ENCODE data around the gene FAM53B. TPM values are rescaled to one million over a fixed set of nuclear protein-coding genes. Genes with fewer than 3 reads are reported as not detected.
A peak's percentile ranks its signal among the peaks of the same experiment; 100 is the strongest.

The FAM53B gene
- total RNA-seq, 4 donors from 2014 or later: 72.7 to 92.1 (median 80.5) TPM

- Histone ChIP-seq H3K4me1 (peaks cover 15 to 96% (median 68%) of the 10 kb centered on the region in 4 donors), H3K36me3 (no peaks in the 10 kb centered on the region), H3K27me3 (no peaks in the 10 kb centered on the region), H3K4me3 (no peak overlapping the region), H3K9me3 (no peaks in the 10 kb centered on the region), H3K27ac (peak overlapping the region; percentile 1 to 92 (median 90))
- no peak for DNase-seq
- TF ChIP-seq, protein P1, sequence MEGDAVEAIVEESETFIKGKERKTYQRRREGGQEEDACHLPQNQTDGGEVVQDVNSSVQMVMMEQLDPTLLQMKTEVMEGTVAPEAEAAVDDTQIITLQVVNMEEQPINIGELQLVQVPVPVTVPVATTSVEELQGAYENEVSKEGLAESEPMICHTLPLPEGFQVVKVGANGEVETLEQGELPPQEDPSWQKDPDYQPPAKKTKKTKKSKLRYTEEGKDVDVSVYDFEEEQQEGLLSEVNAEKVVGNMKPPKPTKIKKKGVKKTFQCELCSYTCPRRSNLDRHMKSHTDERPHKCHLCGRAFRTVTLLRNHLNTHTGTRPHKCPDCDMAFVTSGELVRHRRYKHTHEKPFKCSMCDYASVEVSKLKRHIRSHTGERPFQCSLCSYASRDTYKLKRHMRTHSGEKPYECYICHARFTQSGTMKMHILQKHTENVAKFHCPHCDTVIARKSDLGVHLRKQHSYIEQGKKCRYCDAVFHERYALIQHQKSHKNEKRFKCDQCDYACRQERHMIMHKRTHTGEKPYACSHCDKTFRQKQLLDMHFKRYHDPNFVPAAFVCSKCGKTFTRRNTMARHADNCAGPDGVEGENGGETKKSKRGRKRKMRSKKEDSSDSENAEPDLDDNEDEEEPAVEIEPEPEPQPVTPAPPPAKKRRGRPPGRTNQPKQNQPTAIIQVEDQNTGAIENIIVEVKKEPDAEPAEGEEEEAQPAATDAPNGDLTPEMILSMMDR (IDR thresholded peaks at IDR 0.05): no peak
- TF ChIP-seq POLR2A (IDR thresholded peaks at IDR 0.05): no peak
Measured at GRCh38 chr10:124737708-124738107, 6.5 kb downstream of the FAM53B start.

DNA sequence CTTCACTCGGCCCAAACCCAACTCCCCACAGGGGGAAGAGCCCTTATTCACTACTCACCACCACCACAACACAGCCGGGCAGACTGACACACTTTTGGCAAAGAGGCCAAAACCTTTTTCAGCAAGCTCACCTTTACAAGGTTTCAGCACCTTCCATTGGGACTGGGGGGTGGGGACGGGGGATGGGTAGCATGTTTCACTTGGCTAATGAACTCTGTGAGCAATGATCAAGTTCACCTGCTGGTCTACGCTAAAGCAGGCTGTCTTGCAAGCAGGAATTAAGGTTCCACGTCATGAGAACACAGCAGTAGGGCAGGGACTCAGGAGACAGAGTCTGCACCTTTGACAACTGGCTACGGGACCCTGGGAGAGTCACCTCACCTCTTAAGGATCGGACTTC is 7.0 kb downstream of the FAM53B start:
- TF ChIP-seq POLR2A (IDR thresholded peaks at IDR 0.05): no peak
- TF ChIP-seq, protein P1 (IDR thresholded peaks at IDR 0.05): no peak
- H3K27me3 ChIP-seq: no peaks in the 10 kb centered on the region
- peaks cover 15 to 98% (median 70%) of the 10 kb centered on the region in 4 donors for H3K4me1 ChIP-seq
- H3K27ac ChIP-seq: peak overlapping the region; percentile 1 to 92 (median 90)
- no peak for DNase-seq
- peak overlapping the region in 1 of 4 donors; percentile 9 for H3K4me3 ChIP-seq
- H3K9me3 ChIP-seq: no peaks in the 10 kb centered on the region
- H3K36me3 ChIP-seq: no peaks in the 10 kb centered on the region

DNA sequence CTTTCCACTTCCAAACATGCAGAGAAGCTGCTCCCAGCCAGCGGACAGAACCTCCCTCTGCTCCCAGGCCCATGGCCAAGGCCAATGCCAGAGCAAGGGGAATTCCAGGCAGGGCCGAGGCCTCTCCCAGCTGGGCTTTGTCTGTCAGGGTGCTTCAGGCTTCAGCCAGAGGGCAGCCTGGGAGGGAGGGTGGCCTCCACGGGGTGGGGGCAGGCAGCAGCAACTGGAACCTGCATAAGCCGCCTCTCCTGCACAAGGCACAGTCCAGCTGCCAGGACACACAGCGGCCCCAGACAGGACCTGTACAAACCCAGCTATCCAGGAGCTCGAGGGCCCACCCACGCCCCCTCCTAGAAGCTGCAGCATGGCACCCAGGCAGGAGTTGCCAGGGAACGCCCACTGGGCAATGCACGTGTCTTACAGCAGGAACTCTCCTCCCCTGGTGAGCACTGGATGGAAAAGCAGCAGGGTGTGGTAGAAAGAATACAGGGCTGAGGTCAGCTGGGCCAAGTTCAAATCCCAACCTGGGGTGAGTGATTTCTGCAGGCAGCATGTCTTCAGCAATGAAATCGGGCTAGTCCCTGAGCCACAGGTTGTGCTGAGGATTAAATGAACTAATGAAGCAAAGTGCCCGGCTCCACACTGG is 7.6 kb downstream of the FAM53B start:
- Histone ChIP-seq H3K4me1 (peaks cover 15 to 97% (median 69%) of the 10 kb centered on the region in 4 donors), H3K36me3 (no peaks in the 10 kb centered on the region), H3K27ac (peak overlapping the region; percentile 18 to 92 (median 90)), H3K27me3 (no peaks in the 10 kb centered on the region), H3K4me3 (peak overlapping the region in 1 of 4 donors; percentile 9), H3K9me3 (no peaks in the 10 kb centered on the region)
- TF ChIP-seq, protein P1 (IDR thresholded peaks at IDR 0.05): peak in 1 of 6 experiments; percentile 14
- no peak for TF ChIP-seq POLR2A (IDR thresholded peaks at IDR 0.05)
- peak in 2 of 3 donors; percentile 86 to 88 for DNase-seq

GRCh38 chr10:124735491-124736286 is 8.5 kb downstream of the FAM53B start:
- TF ChIP-seq POLR2A (IDR thresholded peaks at IDR 0.05): no peak
- TF ChIP-seq, protein P1 (IDR thresholded peaks at IDR 0.05): no peak

DNA sequence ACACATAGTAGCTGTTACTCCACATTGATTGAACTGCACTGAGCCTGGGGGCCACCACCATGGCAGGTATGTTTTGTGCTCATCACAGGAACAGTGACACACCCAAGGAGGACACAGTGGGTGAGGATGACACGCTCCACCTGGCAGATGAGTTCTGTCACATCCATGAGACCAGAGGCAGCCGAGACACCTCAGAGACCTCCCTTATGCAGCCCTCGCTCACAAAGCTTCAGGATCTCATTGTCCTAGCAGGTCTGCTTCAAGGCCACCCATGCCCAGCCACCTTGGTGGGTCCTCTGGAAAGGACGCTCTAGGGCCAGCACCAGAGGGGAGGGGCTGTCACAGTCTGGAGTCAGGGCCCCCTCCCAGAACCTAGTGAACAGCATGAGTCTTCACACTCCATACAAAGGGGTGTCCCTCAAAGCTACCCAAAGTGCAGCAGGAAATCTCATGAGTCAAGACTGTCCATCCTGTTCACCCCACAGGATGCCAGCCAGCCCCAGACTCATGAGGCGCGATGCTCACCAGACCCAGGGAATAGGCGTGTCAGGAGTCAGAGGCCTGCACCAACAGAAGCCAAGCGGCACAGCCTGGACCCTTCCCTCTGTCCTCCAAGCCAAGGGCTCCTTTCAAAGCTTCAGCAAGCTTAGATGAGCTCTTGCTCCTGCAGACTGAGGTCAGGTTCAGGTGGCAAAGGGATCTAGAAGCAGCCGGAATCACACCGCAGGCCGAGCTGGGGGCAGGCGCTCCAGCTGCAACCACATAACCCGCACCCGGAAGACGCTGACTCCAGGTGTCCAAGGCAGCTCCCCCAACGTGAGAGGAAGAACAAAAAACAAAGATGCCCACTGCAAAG is 9.6 kb downstream of the FAM53B start:
- H3K4me3 ChIP-seq: peak overlapping the region in 1 of 4 donors; percentile 0
- H3K9me3 ChIP-seq: no peaks in the 10 kb centered on the region
- peaks cover 14 to 98% (median 61%) of the 10 kb centered on the region in 4 donors for H3K4me1 ChIP-seq
- no peaks in the 10 kb centered on the region for H3K27me3 ChIP-seq
- H3K36me3 ChIP-seq: no peaks in the 10 kb centered on the region
- TF ChIP-seq, protein P1 (IDR thresholded peaks at IDR 0.05): no peak
- peak in 2 of 3 donors; percentile 74 to 75 for DNase-seq
- H3K27ac ChIP-seq: peak overlapping the region; percentile 70 to 91 (median 72)

More at GRCh38 chr10:124735491-124736286, 8.5 kb downstream of the FAM53B start:
- H3K36me3 ChIP-seq: no peaks in the 10 kb centered on the region
- no peaks in the 10 kb centered on the region for H3K27me3 ChIP-seq
- no peak for DNase-seq
- no peak overlapping the region for H3K4me3 ChIP-seq
- no peaks in the 10 kb centered on the region for H3K9me3 ChIP-seq
- H3K4me1 ChIP-seq: peaks cover 15 to 98% (median 65%) of the 10 kb centered on the region in 4 donors
- peak overlapping the region; percentile 18 to 92 (median 90) for H3K27ac ChIP-seq

Data from Peyer's patch (tissue), 4 donors.